ENCODE measurements around the gene POU1F1.
"Not testable (repeated sequence)": the region's sequence is repeated elsewhere in the genome, so short reads cannot be mapped to it uniquely, and the experiment has no call there.

POU1F1 gene, protein sequence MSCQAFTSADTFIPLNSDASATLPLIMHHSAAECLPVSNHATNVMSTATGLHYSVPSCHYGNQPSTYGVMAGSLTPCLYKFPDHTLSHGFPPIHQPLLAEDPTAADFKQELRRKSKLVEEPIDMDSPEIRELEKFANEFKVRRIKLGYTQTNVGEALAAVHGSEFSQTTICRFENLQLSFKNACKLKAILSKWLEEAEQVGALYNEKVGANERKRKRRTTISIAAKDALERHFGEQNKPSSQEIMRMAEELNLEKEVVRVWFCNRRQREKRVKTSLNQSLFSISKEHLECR

DNA sequence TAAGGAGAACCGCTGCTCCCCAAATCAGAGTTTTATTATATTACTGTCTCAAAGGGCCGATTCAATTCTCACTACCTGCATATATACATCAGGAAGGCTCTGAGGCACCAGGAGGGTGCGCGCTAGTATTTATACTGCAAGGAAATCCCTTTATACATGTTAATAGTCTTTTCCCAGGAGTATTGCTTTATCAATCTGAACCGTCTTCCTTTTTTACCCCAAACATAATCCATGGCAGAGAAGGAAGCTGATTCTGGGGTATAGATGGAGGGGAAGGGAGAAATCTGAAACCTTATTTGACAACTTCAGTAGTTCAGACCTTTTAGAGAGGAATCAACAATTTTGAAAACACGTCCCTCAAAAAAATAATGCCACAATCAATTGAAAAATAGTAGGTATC, at the start of gene POU1F1:
POU1F1 (minus strand) TSS at position 101 of the 400 bp plus-strand sequence. CDS start 122 bp downstream, outside the sequence.
- DNase-seq (ENCODE audit: low read depth in 2 of 2), result no peak

DNA sequence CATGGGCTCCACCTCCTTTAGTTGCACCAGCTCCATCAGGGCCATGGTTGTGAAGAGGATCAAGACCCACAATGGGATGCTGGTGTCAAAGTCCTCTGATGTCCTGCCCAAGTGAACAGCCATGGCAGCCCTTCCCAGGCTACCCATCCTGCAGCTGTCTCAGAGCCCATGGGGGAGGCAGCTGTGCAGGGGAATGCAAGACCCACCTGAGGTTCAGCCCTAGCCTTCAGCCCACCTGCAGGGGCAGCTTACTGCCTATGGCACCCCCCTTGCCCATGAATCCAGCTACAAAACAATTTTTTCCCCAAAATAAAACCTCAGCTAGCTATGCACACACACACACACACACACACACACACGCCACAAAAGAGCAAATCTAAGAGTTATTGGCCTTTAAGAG, 48.2 kb upstream of the POU1F1 start:
- DNase-seq (ENCODE audit: low read depth in 2 of 2), result no peak

DNA sequence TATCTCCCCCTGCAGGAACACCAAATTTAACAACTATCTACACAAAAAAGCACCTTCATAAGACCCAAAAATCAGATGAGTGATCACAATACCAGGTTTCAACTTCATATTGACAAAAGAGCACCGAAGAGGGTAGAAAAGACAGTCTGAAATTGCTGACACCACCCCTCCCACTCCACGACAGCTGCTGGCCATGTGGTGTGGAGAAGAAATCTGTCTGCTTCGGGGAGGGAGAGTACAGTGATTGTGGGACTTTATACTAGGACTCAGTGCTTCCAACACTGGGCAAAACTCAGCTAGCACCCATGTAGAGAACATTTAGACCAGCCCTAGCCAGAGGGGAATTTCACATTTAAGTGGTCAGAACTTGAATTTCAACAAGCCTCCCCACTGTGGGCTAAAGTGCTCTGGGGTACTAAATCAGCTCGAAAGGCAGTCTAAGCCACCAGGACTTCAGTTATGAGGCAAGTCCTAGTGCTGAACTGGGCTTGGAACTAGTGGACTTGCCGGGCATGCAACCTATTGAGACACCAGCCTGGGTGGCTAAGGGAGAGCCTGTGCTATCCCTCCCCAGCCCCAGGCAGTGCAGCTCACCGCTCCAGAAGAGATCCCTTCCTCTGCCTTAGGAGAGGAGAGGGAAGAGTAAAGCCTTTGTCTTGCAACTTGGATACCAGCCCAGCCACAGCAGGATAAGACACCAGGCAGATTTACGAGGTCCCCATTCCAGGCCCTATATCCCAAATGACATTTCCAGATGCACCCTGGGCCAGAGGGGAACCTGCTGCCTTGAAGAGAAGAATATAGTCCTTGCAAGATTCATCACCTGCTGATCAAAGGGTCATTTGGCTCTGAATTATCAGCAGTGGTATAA, 44.6 kb upstream of the POU1F1 start:
- no peak for DNase-seq (ENCODE audit: low read depth in 2 of 2)

DNA sequence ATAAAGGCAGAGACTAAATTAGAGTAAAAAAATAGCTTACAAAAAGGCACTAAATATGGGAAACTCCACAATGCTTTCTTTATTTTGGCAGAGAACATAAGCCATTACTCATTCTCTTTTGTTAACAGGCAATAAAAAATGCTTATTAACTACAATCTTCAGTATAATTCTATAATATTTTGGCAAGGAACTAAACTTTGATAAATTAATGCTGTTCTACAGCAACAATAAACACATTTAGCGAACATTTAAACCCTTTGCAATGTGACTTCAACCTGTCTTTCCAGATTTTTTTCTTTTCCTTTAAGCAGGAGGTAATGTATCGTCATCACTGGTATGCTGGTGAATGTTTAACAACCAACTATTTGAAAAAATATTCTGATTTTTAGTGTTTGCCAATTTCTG, 42.2 kb upstream of the POU1F1 start:
- DNase-seq (ENCODE audit: low read depth in 2 of 2), result no peak

DNA sequence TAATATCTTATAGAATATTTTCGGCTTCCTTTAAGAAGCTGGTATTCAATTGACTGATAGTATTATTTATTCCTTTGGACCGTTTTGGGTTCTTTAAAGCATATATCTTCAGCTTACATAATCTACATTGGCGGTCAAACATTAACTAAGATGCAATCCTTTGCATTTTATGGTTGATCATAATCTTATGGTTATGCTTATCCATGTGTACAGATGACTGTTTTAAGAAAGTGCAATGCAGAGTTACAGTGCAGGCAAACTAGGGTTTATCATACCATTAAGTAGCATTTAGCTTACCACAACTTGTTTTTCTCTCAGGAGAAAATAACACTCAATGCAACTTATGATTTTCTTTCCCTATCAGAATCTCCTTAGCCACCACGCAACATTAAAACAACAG, 41.4 kb upstream of the POU1F1 start:
- DNase-seq (ENCODE audit: low read depth in 2 of 2), result no peak

DNA sequence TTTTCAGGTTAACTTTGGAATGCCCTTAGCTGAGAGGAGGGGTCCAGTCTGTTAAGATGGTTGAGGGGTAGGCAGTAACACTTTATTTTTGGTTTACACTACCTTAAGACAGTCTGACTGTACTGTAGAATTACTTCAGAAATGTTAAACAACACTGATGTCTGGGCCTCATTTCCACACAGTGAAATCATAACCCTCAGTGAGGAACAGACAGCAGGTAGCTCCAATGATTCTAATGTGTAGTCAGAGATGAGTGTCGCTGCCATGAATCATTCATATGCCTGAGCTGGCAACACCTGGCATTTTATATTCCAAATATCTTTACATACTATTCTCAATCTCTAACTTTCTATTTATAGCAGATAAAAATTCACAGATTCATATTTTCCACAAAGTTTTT, 37.3 kb upstream of the POU1F1 start:
- DNase-seq (ENCODE audit: low read depth in 2 of 2), result no peak

DNA sequence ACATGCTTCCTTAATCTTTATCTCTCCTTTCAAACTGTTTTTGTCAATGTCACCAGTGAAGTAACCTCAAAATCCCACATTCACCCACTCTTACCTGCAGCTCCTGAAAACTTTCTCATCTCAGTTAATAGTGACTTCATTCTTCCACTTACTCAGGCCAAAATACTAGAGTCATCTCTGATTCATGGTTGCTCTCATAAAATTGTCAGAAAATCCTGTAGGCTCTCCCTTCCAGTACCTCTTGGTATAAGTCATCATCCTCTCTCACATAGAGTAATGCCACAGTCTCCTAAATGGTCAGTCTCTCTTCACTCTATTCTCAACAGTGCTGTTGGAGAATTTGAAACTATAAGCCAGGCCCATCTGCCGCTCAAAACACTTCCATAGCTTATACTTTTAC, 34.9 kb upstream of the POU1F1 start:
- no peak for DNase-seq (ENCODE audit: low read depth in 2 of 2)

DNA sequence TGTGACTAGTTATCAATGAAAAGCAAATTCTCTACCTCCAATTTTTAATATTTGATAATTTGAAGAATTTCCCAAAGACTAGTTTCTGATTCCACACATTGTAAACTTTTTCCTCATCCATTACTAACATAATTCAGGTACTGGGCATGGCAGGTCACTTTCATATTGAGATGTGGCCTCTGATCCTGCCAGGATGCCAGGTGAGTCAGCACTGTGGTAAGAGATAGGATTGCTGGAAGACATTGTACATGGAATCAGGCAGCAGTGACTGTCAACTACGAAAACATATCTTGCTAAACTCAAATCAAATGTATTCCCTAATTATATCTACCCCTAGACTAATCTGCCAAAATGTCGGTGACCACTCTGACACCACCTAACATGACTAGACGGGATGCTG, 33.2 kb upstream of the POU1F1 start:
- DNase-seq (ENCODE audit: low read depth in 2 of 2), result no peak

DNA sequence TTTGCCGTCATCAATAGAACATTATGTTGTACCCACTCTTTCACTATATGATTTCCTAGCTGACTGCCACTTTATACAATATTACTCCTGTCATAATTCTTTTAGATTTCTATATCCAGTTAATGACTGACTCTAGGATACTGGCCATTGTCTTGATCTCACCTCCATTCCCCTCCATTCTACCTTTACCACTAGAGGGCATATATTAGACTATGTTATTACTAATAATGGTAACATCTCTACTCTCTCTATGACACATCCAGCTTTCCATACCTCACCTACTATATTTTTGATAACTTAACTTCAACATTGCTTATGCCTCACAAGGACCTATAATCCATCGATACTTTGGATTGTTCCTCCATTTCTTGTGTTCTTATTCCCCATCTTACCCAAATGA, 31.4 kb upstream of the POU1F1 start:
- DNase-seq (ENCODE audit: low read depth in 2 of 2), result no peak

DNA sequence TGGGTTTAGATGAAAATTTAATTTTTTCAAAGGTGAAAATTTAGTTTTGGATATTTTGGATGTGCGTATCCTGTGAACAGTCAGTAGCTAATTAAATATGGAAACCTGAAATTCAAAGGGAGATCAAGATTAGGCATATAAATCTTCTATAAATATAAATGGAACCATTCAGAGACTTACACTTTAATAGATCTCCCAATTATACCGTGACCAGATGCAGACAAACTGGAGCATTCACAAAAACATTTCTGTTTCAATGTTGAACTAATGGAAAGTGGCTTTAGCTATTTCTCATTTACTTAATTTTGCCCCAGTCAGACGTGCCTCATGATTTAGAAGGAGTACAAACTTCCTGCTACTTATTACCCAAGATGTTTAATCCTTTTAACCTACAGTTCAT, 29.1 kb upstream of the POU1F1 start:
- no peak for DNase-seq (ENCODE audit: low read depth in 2 of 2)

DNA sequence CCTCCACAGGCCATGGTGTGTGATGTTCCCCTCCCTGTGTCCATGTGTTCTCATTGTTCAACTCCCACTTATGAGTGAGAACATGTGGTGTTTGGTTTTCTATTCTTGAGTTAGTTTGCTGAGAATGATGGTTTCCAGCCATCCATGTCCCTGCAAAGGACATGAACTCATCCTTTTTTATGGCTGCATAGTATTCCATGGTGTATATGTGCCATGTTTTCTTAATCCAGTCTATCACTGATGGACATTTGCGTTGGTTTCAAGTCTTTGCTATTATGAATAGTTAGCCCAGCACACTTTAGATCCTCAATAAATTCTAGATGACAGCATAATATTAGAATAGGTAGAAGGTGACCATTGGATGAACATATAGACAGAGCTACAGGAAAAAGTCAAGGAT, 28.6 kb upstream of the POU1F1 start:
- not testable (repeated sequence) for DNase-seq (ENCODE audit: low read depth in 2 of 2)

DNA sequence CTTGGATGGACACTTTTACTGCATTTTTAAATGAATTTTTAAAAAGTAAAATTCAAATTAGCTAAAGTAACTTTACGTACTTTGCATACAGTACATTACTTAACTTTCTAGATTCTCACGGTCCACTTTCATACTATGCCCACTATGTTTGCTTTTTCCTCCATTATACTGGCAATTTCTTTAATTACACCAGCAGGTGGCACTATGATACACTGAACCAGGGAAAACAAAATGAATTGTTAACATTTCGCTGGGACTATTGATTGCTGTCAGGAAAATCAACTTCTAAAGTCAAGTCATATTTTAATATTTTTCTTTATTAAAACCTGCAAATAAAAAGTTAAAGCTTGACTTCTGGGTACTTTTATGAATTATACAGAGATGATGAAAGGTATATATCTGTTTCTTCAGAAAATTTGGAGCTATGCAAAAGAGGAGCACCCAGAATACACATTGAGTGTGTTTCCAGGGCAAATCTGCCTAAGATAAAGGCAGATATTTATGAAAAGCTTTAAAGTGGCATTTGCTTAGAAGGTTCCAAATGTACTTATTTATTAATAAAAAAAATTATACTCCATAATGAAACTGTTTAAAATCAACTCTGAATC, 21.8 kb upstream of the POU1F1 start:
- no peak for DNase-seq (ENCODE audit: low read depth in 2 of 2)

DNA sequence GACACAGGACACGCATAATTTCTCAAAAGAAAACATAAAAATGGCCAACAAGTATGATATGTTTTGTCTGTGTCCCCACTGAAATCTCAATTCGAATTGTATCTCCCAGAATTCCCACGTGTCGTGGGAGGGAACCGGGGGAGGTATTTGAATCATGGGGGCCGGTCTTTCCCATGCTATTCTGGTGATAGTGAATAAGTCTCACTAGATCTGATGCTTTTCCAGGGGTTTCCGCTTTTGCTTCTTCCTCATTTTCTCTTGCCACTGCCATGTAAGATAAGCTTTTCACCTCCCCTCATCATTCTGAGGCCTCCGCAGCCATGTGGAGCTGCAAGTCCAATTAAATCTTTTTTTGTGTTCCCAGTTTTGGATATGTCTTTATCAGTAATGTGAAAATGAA, 12.1 kb upstream of the POU1F1 start:
- DNase-seq (ENCODE audit: low read depth in 2 of 2), result no peak

DNA sequence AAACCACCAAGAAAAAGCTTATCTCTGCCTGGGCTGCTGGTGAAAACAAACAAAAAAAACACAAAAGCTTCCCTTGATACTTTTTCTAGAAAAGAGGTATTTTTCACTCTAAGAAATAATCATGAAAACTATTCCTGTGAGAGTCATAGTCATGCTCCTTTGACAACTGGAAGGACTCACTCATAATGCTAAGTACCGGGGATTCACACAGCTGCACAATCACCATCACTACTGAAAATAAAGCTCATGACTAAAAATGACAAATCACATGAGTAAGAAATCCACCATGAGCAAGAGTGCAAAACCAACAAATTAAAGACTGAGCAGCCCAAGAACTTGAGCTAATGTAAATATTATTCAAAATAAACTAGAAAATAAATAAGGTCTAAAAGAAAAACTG, 10.6 kb upstream of the POU1F1 start:
- DNase-seq (ENCODE audit: low read depth in 2 of 2), result no peak

DNA sequence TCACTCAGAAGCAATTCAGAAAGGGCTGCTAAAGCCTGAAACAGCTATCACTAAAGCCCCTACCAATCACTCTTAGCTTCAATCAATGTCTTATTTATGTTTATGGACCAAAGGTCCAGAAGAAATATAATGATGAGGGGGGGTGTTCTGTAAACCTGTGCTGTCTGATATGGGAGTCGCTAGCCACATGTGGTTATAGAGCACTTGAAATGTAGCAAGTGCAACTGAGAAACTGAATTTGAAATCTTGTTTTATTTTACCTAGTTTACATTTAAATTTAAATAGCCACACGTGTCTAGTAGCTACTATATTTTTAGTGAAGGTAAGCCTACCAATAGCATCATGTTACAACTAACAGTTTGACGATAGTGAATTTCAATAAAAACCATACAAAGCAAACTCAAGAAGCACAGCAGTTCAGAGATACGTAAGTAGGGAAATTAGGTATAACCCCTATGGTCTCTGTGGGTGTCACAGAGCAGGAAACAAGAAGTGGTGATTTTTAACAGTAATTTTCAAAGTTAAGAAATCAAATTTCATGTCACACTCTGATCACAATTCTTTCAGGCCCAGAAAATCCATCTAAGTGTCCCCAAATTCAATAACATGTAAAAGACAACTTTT, 3.6 kb downstream of the POU1F1 start:
- DNase-seq (ENCODE audit: low read depth in 2 of 2), result no peak

DNA sequence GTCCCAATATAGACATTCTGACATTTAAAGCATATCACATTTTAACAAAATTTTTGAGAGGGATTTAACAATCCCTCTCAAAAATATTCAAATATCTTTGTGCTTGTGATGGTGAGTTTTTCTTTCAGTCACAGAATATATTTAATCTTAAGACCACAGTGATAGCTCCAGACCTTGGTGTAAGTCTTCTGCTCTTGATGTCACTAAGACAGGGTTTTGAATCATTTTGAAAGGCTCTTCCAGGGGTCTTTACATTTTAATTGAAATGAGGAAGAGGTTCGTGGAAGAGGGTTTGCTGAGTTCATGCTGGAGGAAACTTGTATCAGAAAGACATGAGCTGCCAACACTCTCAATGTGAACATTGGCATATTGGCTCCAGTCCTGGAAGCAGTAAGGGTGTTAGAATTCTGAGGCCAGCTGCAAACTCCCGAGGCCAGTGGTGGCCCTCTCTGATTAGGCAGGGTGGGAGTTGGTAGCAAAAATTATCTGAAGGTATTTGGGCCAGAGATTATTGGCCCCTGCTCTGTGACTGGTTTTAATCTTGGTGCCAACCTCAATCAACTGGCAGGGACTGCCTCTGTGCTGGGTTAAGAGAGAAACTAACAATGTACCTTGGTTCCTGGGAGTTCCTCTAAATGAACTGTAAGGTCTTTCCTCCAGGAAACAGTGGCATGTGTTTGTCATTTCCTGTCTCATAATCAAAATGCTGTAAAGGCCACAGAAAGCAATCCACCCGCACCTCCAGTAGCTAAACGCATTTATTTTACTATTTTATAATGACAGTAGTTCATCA, 5.3 kb downstream of the POU1F1 start:
- DNase-seq (ENCODE audit: low read depth in 2 of 2), result no peak

DNA sequence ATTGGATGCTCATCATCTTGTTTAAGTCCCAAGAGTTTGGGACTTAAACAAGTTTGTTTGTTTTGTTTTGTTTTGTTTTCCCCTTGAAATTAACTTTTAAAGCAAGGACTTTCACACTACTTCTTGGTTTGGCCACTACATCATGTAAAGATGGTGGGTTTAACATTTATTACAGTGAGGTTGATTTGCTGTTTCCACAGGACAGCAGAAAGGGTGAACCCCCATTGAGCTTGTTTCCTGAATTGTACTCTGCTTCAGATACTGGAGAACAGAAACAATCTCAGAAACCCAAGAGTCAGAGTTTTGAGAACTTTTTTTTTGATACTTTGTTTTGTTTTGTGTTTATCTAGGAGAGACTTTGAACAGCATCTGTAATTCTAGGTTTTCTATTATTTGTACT, 6.7 kb downstream of the POU1F1 start:
- DNase-seq (ENCODE audit: low read depth in 2 of 2), result no peak

DNA sequence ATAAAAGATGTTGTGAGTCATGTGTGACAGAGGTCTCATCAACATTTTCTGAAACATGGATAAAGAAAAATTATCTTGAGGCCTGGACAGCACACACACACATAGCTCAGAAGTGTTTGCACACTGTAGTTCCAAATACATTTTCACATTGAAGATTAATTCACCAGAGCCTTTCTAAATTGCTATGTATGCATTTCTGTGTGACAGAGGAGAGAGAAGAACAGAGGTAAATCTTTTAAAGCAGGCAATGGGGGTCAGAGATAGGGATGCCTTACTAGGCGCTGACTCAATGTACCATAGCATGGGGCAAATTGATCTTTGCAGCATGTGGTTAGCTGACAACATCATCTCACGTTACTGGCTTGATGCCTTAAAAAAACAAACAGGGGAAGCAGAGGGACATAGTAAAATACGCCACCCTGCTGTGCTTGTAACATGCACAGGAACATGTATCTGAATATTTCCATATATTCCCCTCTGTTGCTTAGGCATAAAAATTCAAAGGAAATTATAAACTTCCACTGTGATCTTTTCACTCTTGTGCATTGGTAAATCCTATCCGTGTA, 7.7 kb downstream of the POU1F1 start:
- DNase-seq (ENCODE audit: low read depth in 2 of 2), result no peak

DNA sequence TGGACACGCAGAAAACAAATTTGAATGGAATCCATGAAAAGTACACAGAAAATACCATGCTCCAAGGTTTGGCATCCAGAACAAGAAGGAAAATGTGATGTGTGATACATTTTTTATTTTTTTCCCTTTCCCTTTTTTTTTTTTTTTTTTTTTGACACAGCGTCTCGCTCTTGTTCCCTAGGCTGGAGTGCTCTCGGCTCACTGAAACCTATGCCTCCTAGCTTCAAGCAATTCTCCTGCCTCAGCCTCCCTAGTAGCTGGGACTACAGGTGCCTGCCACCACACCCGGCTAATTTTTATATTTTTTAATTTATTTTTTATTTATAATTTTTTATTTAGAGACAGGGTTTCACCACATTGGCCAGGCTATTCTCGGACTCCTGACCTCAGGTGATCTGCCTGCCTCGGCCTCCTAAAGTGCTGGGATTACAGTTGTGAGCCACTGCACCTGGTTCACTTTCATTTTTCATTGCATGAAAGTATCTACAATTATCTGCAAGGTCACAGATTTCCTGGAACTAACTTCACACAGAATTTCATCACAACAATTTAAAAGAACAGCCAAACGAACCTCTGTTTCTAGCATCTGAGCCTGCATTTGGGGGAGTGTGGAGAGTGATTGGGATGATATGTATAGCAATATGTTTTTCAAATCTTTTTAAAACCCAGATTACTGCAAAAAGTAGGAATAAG, 8.3 kb downstream of the POU1F1 start:
- no peak for DNase-seq (ENCODE audit: low read depth in 2 of 2)

DNA sequence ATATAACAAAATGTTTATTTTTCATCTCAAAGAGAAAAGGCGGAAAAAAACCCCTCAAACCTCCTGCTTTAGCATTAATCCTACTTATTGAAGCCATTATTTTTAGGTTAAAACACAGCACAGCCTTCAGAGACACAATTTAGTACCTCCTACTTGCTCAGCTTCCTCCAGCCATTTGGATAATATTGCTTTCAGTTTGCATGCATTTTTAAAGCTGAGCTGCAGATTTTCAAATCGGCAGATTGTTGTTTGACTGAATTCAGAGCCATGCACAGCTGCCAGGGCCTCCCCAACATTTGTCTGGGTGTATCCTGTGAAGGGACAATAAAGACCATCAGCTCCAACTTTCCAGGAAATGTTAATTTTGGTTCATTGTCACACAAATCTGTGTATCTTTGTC, 14.5 kb downstream of the POU1F1 start:
- no peak for DNase-seq (ENCODE audit: low read depth in 2 of 2)

DNA sequence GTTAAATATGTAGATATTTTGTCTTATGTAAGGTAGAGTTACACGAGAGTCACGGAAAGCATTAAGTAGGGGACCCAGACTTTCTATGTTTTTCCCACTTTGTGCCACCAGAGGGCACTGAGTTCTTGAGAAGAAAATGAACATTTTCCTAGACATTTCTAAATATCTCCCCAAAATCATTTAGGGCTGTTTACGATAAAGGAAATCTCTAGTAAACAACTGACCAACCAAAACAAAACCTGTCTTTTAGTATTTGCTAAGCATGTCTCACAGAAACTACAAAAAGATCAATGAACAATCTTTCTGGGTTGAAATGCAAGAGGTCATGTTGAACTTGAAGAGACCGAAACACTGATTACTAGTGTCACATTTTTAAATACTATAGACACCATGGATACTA, 16.1 kb downstream of the POU1F1 start:
- DNase-seq (ENCODE audit: low read depth in 2 of 2), result peak in 1 of 2 donors; percentile 43

All from stimulated activated CD4-positive, alpha-beta T cell treated with anti-CD3 and anti-CD28 coated beads, Interleukin-15, amount 100 ng/mL, for 48 hours (primary cell).